ENCODE results near the gene CHL1. TPM values are rescaled to one million over a fixed set of nuclear protein-coding genes. Genes with fewer than 3 reads are reported as not detected.
A peak's percentile ranks its signal among the peaks of the same experiment; 100 is the strongest.

CHL1 gene
- total RNA-seq, 4 donors from 2014 or later = 10.4 to 41.5 (median 25.4) TPM

DNA sequence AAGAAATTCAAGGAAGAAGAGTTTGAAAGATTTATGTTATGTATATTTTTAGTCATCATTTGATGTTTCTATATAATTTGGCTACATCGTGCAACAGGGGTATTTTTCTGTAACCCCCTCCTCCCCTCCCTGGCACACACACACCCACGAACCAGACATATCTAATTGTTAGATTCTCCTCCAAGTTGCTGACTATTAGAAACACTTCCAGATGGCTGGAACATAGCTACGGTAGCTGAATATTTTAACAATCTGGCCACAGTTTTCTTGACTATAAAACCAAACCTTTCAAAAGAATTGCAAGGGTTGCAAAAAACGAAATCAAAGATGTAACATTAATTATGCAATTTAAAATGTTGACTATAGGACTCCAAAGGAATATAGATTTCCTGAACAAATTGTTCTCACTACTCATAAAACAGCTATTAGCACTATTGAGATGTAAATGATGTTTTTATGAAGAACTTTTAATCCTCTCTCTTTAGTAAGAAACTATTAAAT, 154.4 kb downstream of the CHL1 start:
- Histone ChIP-seq H3K4me1 (peaks cover 0 to 4% (median 0%) of the 10 kb centered on the region in 4 donors), H3K27ac (no peak overlapping the region), H3K4me3 (no peak overlapping the region), H3K27me3 (no peaks in the 10 kb centered on the region), H3K36me3 (no peaks in the 10 kb centered on the region), H3K9me3 (no peaks in the 10 kb centered on the region)
- in situ Hi-C loops (cut with MboI; ENCODE audit: low pct_ligation_motif_present in 1 of 4, low pct_unique_long_range_greater_than_20kb in 1 of 4, low sequenced_read_pairs in 3 of 4) (no loop called here), intact Hi-C loops (cut with DNase I; ENCODE audit: low total_unique reads) (no loop called here)
- no peak for DNase-seq
- TF ChIP-seq EP300 (IDR thresholded peaks at IDR 0.05; ENCODE audit: low read depth) (no peak), POLR2AphosphoS5 (IDR thresholded peaks at IDR 0.05) (no peak), CTCF (IDR thresholded peaks at IDR 0.05) (no peak), POLR2A (IDR thresholded peaks at IDR 0.05) (no peak)
- 63 to 64% methylated on average over 4 of the region's 4 CpGs for WGBS, 2 donors (ENCODE audit: low coverage in 1 of 2)

GRCh38 chr3:352599-352998, 156.0 kb downstream of the CHL1 start:
- Histone ChIP-seq H3K36me3 (no peaks in the 10 kb centered on the region), H3K4me3 (no peak overlapping the region), H3K27ac (no peak overlapping the region), H3K9me3 (no peaks in the 10 kb centered on the region), H3K27me3 (no peaks in the 10 kb centered on the region), H3K4me1 (peaks cover 0 to 10% (median 5%) of the 10 kb centered on the region in 4 donors)
- 84% methylated on average over 1 of the region's 1 CpG; no CpG with 5 or more reads in 1 of the 2 donors for WGBS, 2 donors (ENCODE audit: low coverage in 1 of 2)
- in situ Hi-C loops (cut with MboI; ENCODE audit: low pct_ligation_motif_present in 1 of 4, low pct_unique_long_range_greater_than_20kb in 1 of 4, low sequenced_read_pairs in 3 of 4) (no loop called here), intact Hi-C loops (cut with DNase I; ENCODE audit: low total_unique reads) (no loop called here)
- TF ChIP-seq CTCF (IDR thresholded peaks at IDR 0.05) (no peak), POLR2A (IDR thresholded peaks at IDR 0.05) (no peak), EP300 (IDR thresholded peaks at IDR 0.05; ENCODE audit: low read depth) (no peak), POLR2AphosphoS5 (IDR thresholded peaks at IDR 0.05) (no peak)
- DNase-seq = no peak

DNA sequence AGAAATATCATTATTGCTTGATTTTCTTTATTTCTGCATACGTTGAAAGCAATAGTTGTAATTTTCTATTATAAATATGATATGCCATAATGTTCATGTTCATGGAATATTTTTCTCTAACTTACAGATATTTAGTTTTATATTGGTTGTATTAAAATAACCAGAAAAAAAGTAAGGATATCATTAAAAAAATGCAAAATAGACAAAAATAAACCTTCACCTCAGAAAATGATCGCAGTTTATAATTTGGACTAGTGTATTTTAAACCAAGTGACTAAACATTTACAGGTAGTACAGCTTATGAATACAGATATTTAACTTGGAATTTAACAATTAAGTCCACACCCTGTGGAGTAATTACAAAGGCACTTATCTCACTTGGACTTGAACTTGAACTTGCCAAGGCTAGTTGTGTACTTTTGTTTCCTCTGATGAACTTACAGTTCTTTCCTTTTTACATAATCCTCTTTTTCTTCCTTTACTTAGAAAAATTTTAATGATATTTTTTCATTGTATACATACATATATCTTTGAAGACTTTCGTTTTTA, 156.7 kb downstream of the CHL1 start:
- Histone ChIP-seq H3K4me3 (no peak overlapping the region), H3K36me3 (no peaks in the 10 kb centered on the region), H3K27me3 (no peaks in the 10 kb centered on the region), H3K9me3 (no peaks in the 10 kb centered on the region), H3K27ac (no peak overlapping the region), H3K4me1 (peaks cover 0 to 10% (median 5%) of the 10 kb centered on the region in 4 donors)
- no peak for TF ChIP-seq POLR2AphosphoS5 (IDR thresholded peaks at IDR 0.05)
- no peak for TF ChIP-seq POLR2A (IDR thresholded peaks at IDR 0.05)
- no peak for TF ChIP-seq CTCF (IDR thresholded peaks at IDR 0.05)
- no peak for TF ChIP-seq EP300 (IDR thresholded peaks at IDR 0.05; ENCODE audit: low read depth)
- WGBS, 2 donors (ENCODE audit: low coverage in 1 of 2) = 60 to 68% methylated on average over 3 of the region's 3 CpGs
- intact Hi-C loops (cut with DNase I; ENCODE audit: low total_unique reads) (no loop called here), in situ Hi-C loops (cut with MboI; ENCODE audit: low pct_ligation_motif_present in 1 of 4, low pct_unique_long_range_greater_than_20kb in 1 of 4, low sequenced_read_pairs in 3 of 4) (no loop called here)
- no peak for DNase-seq

DNA sequence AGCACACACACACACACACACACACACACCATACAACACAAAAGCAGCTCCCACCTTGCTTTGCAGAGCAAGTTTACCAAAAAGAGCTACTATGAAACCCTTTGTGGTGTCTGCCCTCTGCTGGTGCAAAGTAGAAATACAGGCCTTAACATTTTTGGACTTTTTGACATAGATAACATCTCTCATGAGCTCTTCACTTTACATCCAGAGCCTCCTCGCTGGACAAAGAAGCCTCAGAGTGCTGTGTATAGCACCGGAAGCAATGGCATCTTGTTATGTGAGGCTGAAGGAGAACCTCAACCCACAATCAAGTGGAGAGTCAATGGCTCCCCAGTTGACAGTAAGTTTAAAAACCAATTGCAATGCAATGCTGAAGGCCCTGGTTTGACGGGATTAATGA, 157.9 kb downstream of the CHL1 start:
- intact Hi-C loops (cut with DNase I; ENCODE audit: low total_unique reads) (no loop called here), in situ Hi-C loops (cut with MboI; ENCODE audit: low pct_ligation_motif_present in 1 of 4, low pct_unique_long_range_greater_than_20kb in 1 of 4, low sequenced_read_pairs in 3 of 4) (no loop called here)
- H3K27ac ChIP-seq = no peak overlapping the region
- WGBS, 2 donors (ENCODE audit: low coverage in 1 of 2) = 32% methylated on average over 3 of the region's 3 CpGs; no CpG with 5 or more reads in 1 of the 2 donors
- H3K36me3 ChIP-seq = no peaks in the 10 kb centered on the region
- DNase-seq = peak; percentile 14
- TF ChIP-seq CTCF (IDR thresholded peaks at IDR 0.05) (peak; percentile 56 to 68 (median 64)), EP300 (IDR thresholded peaks at IDR 0.05; ENCODE audit: low read depth) (no peak)
- H3K4me3 ChIP-seq = no peak overlapping the region
- H3K27me3 ChIP-seq = no peaks in the 10 kb centered on the region
- peaks cover 0 to 10% (median 5%) of the 10 kb centered on the region in 4 donors for H3K4me1 ChIP-seq
- H3K9me3 ChIP-seq = no peaks in the 10 kb centered on the region

Measured in transverse colon (tissue), 4 donors.